Measurements from ENCODE around the gene AGMO. TPM values are rescaled to one million over a fixed set of nuclear protein-coding genes. Genes with fewer than 3 reads are reported as not detected.
"Not testable (repeated sequence)": the region's sequence is repeated elsewhere in the genome, so short reads cannot be mapped to it uniquely, and the experiment has no call there.

AGMO gene
- total RNA-seq, 2 donors from 2014 or later, result not detected

DNA sequence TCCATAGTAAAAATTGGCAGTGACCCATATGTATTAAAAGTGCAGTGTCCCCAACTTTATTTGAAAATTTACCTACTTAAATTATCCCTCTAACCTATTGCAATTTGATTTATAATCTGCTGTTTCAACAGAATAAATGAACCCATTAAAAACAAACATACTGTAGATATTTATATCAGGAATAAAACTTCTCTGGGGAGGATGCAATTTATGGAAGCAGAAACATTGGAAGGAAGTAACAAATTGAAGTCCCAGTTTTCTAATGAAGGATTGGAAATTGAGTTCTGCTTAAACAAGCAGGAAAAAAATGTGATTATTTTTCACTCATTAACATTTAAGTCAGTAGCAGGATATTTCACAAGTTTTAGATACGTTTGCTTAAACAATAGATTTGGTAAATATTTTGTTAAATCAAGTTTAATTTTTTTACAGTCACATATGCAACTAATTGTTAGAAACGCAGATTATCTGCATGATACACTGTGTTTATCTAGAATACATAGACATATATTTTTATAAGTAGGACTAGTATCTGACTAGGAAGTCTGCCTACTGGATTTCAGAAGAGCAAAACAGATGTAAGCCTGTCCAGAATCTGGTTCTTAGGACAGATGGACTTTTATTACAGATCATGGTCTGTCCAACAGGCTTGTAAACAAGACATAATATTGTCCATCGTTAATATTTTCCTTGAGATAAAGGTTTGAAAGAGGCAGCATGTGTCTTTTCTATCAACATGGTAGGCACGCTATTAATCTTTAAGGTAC is 5.3 kb downstream of the AGMO start:
- DNase-seq (no peak), ATAC-seq (replicated peaks in 1 of 2) (no peak)
- H3K27ac Mint-ChIP-seq, result no peak overlapping the region
- H3K9me3 Mint-ChIP-seq, result no peaks in the 10 kb centered on the region
- H3K27me3 Mint-ChIP-seq (ENCODE audit: low read depth), result no peaks in the 10 kb centered on the region
- H3K36me3 Mint-ChIP-seq (ENCODE audit: insufficient read depth in 2 of 2), result no peaks in the 10 kb centered on the region
- no peaks in the 10 kb centered on the region for H3K4me1 Mint-ChIP-seq (ENCODE audit: low read depth)
- H3K4me3 Mint-ChIP-seq, result no peak overlapping the region

DNA sequence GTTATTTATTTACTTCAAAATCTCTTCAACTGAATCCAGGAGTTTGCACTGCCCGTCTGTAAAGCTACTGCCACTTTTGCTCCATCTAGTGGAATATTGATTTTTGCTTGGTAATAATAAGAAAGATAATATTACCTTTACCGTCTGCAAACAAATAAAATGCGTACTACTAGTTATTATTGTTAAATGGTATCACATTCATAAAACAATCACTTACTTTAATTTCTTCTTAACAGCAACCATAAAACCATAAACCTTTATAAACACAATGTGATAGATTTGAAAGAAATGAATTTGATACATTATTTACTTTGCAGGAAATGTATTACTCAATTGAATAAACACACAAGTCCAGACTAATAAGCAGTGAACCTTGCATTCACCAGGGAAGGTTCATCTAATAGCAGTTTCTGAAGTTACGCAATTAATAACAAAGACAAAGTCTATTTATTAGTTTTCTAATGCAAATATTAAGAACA is 6.4 kb downstream of the AGMO start:
- Mint-ChIP-seq H3K27me3 (ENCODE audit: low read depth) (no peaks in the 10 kb centered on the region), H3K4me1 (ENCODE audit: low read depth) (no peaks in the 10 kb centered on the region), H3K27ac (no peak overlapping the region), H3K9me3 (no peaks in the 10 kb centered on the region), H3K36me3 (ENCODE audit: insufficient read depth in 2 of 2) (no peaks in the 10 kb centered on the region), H3K4me3 (no peak overlapping the region)
- ATAC-seq (replicated peaks in 1 of 2), result no peak
- DNase-seq, result no peak

DNA sequence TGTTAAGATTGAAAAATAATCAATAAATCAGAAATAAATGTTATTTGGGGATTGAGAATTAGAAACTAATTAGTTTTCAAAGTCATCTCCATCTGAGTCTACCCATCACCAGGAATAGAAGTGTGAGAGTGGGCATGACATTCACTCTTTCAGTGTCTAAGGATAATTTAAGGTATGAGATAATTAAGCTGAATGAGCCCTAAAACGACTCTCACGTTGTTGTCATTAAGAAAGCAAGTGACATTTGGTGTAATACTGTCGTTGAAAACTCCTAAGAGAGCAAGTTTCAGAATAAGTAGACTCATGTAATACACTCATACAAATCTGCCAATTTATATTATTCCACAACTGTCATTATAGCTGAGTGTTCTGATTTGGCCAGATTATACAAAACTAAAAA is 7.1 kb downstream of the AGMO start:
- Mint-ChIP-seq H3K27ac (no peak overlapping the region), H3K4me1 (ENCODE audit: low read depth) (no peaks in the 10 kb centered on the region), H3K9me3 (no peaks in the 10 kb centered on the region), H3K27me3 (ENCODE audit: low read depth) (no peaks in the 10 kb centered on the region), H3K4me3 (no peak overlapping the region), H3K36me3 (ENCODE audit: insufficient read depth in 2 of 2) (no peaks in the 10 kb centered on the region)
- DNase-seq (no peak), ATAC-seq (replicated peaks in 1 of 2) (no peak)

DNA sequence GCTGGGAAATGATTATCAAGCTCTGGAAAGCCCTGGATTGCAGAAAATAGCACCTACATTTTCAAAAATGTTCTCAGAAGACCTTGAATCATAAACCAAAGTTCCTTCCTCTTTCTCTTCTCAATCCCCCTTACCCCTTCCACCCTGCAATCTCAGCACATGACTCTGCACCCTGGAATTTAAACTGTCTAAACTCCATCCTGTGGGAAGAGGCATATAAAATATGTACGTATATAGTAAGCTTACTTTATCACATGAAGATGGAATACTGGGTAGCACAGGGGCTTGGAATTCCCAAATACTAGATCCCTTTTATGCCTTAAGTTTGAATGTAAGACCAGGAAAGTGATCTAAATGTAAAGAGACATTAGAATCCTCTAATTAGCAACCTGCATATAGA is 7.7 kb downstream of the AGMO start:
- Mint-ChIP-seq H3K27me3 (ENCODE audit: low read depth) (no peaks in the 10 kb centered on the region), H3K9me3 (no peaks in the 10 kb centered on the region), H3K27ac (no peak overlapping the region), H3K36me3 (ENCODE audit: insufficient read depth in 2 of 2) (no peaks in the 10 kb centered on the region), H3K4me3 (no peak overlapping the region), H3K4me1 (ENCODE audit: low read depth) (no peaks in the 10 kb centered on the region)
- DNase-seq (no peak), ATAC-seq (replicated peaks in 1 of 2) (no peak)

DNA sequence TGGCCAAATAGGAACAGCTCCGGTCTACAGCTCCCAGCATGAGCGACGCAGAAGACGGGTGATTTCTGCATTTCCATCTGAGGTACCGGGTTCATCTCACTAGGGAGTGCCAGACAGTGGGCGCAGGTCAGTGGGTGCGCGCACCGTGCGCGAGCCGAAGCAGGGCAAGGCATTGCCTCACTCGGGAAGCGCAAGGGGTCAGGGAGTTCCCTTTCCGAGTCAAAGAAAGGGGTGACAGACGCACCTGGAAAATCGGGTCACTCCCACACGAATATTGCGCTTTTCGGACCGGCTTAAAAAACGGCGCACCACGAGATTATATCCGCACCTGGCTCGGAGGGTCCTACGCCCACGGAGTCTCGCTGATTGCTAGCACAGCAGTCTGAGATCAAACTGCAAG is 14.5 kb downstream of the AGMO start:
- not testable (repeated sequence) for H3K36me3 Mint-ChIP-seq (ENCODE audit: insufficient read depth in 2 of 2); H3K27ac Mint-ChIP-seq; H3K27me3 Mint-ChIP-seq (ENCODE audit: low read depth); ATAC-seq (replicated peaks in 1 of 2); H3K4me1 Mint-ChIP-seq (ENCODE audit: low read depth); H3K9me3 Mint-ChIP-seq; DNase-seq; H3K4me3 Mint-ChIP-seq

DNA sequence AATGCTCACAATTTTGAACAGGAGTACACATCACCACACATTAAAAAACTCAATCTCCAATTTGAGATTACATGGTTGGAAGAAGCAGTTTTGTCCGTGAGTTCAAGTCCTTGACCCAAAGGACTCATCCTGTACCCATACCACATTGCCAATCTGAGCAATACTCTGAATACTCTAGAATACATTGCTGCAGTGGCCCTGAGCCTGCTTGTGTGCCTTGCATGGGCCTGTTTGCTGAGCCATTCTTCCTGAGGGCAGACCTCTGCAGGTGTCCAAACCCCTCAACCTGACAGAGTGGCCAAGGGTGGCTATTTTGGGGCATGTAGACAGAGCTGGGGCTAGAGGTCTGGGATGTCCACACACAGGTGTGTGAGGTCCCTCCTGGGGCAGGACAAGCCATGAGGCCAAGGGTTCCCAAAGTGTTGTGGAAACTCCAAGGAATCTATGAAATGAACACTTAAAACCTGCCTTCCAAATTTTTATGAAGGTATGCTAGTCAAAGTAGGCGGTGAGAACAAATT is 15.5 kb downstream of the AGMO start:
- Mint-ChIP-seq H3K9me3 (peaks cover 0 to 2% of the 10 kb centered on the region in 2 donors), H3K36me3 (ENCODE audit: insufficient read depth in 2 of 2) (peaks cover 0 to 1% of the 10 kb centered on the region in 2 donors), H3K4me3 (no peak overlapping the region), H3K27ac (no peak overlapping the region), H3K27me3 (ENCODE audit: low read depth) (no peaks in the 10 kb centered on the region), H3K4me1 (ENCODE audit: low read depth) (no peaks in the 10 kb centered on the region)
- ATAC-seq (replicated peaks in 1 of 2) (no peak), DNase-seq (no peak)

DNA sequence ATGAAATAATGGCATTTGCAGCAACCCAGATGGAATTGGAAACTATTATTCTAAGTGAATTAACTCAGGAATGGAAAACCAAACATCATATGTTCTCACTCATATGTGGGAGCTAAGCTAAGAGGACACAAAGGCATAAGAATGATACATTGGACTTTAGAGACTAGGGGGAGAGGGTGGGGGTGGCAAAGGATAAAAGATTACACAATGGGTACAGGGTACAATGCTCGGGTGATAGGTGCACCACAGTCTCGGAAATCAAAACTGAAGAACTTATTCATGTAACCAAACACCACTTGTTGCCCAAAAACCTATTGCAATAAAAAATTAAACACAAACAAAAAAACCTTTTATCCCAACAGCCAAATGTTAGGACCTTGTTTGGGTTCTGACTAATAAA is 17.8 kb downstream of the AGMO start:
- H3K4me1 Mint-ChIP-seq (ENCODE audit: low read depth), result no peaks in the 10 kb centered on the region
- ATAC-seq (replicated peaks in 1 of 2) (no peak), DNase-seq (no peak)
- peaks cover 0 to 1% of the 10 kb centered on the region in 2 donors for H3K36me3 Mint-ChIP-seq (ENCODE audit: insufficient read depth in 2 of 2)
- H3K27me3 Mint-ChIP-seq (ENCODE audit: low read depth), result no peaks in the 10 kb centered on the region
- no peak overlapping the region for H3K27ac Mint-ChIP-seq
- no peak overlapping the region for H3K4me3 Mint-ChIP-seq
- H3K9me3 Mint-ChIP-seq, result peaks cover 2 to 4% of the 10 kb centered on the region in 2 donors

DNA sequence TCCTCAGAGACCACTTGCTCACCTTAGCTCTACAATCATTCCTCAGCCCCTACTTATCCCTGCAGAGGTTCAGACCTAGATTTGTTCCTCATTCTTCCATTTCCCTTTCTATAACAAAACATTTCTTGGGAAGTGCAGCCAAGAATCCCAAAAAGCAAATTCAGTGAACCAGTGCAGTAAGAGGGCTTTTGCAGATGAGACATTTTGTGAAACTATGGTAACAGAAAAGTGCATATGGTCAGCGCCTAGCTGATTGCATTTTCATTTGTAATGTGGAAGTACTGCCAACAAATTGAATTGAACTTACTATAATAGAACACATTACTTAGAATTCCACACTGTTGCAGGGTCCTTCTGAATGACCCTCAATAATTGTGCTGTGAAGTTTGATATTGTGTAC is 18.6 kb downstream of the AGMO start:
- Mint-ChIP-seq H3K9me3 (peaks cover 2 to 4% of the 10 kb centered on the region in 2 donors), H3K27ac (no peak overlapping the region), H3K36me3 (ENCODE audit: insufficient read depth in 2 of 2) (peaks cover 0 to 1% of the 10 kb centered on the region in 2 donors), H3K4me1 (ENCODE audit: low read depth) (no peaks in the 10 kb centered on the region), H3K27me3 (ENCODE audit: low read depth) (no peaks in the 10 kb centered on the region), H3K4me3 (no peak overlapping the region)
- DNase-seq (no peak), ATAC-seq (replicated peaks in 1 of 2) (no peak)

DNA sequence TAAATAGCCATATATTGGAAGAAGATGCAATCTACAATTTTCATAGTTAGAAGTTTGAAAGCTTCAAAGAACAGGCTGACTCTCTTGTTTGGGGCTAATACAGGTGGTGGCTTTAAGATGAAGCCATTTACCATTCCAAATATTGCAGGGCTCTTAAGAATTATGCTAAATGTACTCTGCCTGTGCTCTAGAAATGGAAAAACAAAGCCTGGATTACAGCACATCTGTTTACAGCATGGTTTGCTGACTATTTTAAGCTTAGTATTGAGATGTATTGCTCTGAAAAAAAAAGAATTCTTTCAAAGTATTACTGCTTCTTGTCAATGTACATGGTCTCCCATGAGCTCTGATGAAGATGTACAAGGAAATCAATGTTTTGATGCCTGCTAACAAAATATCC is 34.2 kb downstream of the AGMO start:
- H3K27ac Mint-ChIP-seq, result no peak overlapping the region
- no peaks in the 10 kb centered on the region for H3K36me3 Mint-ChIP-seq (ENCODE audit: insufficient read depth in 2 of 2)
- DNase-seq (no peak), ATAC-seq (replicated peaks in 1 of 2) (no peak)
- no peaks in the 10 kb centered on the region for H3K27me3 Mint-ChIP-seq (ENCODE audit: low read depth)
- no peaks in the 10 kb centered on the region for H3K4me1 Mint-ChIP-seq (ENCODE audit: low read depth)
- H3K9me3 Mint-ChIP-seq, result peaks cover 0 to 6% of the 10 kb centered on the region in 2 donors
- no peak overlapping the region for H3K4me3 Mint-ChIP-seq

DNA sequence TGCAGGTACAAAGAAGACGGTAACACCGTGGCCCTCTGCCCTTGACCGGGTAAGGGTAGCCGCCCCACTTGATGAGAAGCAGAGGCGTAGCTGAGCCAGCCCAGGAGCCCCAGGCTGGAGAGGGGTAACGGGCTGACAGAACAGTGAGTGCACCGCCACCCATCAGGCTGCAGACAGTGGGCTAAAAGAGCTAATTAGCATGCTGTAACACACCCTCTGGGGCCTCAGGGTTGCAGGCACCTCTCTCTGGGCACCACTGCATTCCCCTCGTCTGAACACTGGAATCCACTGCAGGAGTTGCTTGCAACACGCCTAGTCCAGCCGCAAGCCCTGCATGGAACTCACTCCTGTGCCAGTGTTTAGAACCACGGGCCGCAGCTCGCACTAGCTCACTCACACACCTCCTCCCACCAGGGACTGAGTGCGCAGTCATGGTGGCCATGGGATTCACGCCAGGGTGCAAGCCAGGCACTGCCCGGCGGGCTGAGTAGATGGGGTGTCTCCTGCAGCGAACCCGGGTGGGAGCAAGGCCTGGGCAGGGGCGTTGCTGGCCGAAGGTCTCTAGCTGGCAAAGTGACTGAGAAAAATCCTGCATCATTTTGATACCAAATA is 36.1 kb downstream of the AGMO start:
- H3K9me3 Mint-ChIP-seq, result peaks cover 0 to 6% of the 10 kb centered on the region in 2 donors
- H3K36me3 Mint-ChIP-seq (ENCODE audit: insufficient read depth in 2 of 2), result no peaks in the 10 kb centered on the region
- no peak for ATAC-seq (replicated peaks in 1 of 2)
- no peak for DNase-seq
- no peaks in the 10 kb centered on the region for H3K27me3 Mint-ChIP-seq (ENCODE audit: low read depth)
- H3K4me1 Mint-ChIP-seq (ENCODE audit: low read depth), result no peaks in the 10 kb centered on the region
- H3K4me3 Mint-ChIP-seq, result no peak overlapping the region
- H3K27ac Mint-ChIP-seq, result no peak overlapping the region

DNA sequence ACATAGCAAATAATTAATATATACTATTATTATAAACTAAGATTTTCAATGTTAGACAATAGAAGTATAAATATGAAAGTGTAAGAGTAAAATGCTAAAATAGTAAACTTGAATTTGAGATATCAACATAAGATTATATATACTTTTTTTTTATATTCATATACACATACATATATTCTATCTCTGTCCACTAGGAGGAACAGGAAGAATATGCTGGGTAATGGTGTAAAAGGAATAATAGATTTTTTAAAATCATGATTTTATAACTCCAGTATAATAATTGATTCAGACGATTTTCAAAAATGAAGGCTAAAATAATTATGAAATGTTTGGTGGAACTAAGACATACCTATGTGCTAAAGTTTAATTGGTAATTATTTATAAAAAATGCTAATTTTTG is 37.7 kb downstream of the AGMO start:
- H3K36me3 Mint-ChIP-seq (ENCODE audit: insufficient read depth in 2 of 2), result no peaks in the 10 kb centered on the region
- no peak for ATAC-seq (replicated peaks in 1 of 2)
- no peak overlapping the region for H3K4me3 Mint-ChIP-seq
- no peak for DNase-seq
- H3K27me3 Mint-ChIP-seq (ENCODE audit: low read depth), result no peaks in the 10 kb centered on the region
- H3K27ac Mint-ChIP-seq, result no peak overlapping the region
- H3K4me1 Mint-ChIP-seq (ENCODE audit: low read depth), result no peaks in the 10 kb centered on the region
- H3K9me3 Mint-ChIP-seq, result peaks cover 9% of the 10 kb centered on the region in 2 donors

DNA sequence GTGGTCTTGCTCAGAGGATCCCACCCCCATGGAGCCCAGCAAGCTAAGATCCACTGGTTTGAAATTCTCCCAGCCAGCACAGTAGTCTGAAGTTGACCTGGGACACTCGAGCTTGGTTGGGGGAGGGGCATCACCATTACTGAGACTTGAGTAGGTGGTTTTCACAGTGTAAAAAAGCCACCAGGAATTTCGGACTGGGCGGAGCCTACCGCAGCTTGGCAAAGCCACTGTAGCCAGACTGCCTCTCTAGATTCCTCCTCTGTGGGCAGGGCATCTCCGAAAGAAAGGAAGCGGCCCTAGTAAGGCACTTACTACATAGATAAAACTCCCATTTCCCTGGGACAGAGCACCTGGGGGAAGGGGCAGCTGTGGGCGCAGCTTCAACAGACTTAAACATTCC is 44.0 kb downstream of the AGMO start:
- not testable (repeated sequence) for H3K27me3 Mint-ChIP-seq (ENCODE audit: low read depth); H3K36me3 Mint-ChIP-seq (ENCODE audit: insufficient read depth in 2 of 2); ATAC-seq (replicated peaks in 1 of 2); H3K4me1 Mint-ChIP-seq (ENCODE audit: low read depth); H3K4me3 Mint-ChIP-seq; DNase-seq; H3K27ac Mint-ChIP-seq
- H3K9me3 Mint-ChIP-seq, result peaks cover 6 to 10% of the 10 kb centered on the region in 2 donors

DNA sequence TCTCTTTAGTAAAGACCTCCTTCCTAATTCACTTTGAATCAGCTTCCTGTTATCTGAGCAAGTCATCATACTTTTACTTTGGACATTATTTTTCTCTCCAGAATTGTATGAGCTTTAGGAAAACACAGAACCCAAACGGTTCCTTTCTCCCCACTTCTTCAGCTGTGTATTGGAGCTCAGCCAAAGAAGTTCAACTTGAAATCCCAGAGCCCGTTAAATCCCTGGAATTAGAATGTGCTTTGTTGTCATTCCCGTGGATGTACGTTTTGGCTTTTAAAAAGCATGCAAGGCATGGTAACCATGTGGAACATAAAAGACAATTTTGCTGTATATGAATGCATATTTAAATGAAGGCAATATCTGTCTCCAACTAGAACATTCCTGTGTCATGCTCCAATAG is 46.6 kb downstream of the AGMO start:
- no peaks in the 10 kb centered on the region for H3K27me3 Mint-ChIP-seq (ENCODE audit: low read depth)
- DNase-seq, result no peak

More for the DNA sequence above, 46.6 kb downstream of the AGMO start:
- no peak for ATAC-seq (replicated peaks in 1 of 2)
- Mint-ChIP-seq H3K36me3 (ENCODE audit: insufficient read depth in 2 of 2) (peaks cover 1% of the 10 kb centered on the region in 2 donors), H3K4me1 (ENCODE audit: low read depth) (no peaks in the 10 kb centered on the region), H3K27ac (no peak overlapping the region), H3K4me3 (no peak overlapping the region), H3K9me3 (peaks cover 4 to 6% of the 10 kb centered on the region in 2 donors)

Data from activated T-cell treated with anti-CD3 and anti-CD28 coated beads, Interleukin-2, amount 50 U/mL, for 72 hours (primary cell).